Measurements from ENCODE around the gene PWP2.
"Not testable (repeated sequence)": the region's sequence is repeated elsewhere in the genome, so short reads cannot be mapped to it uniquely, and the experiment has no call there.

PWP2 gene

GRCh38 chr21:44083631-44084291 is 23.4 kb upstream of the PWP2 start:
- no peak for DNase-seq

- DNase-seq, result no peak
These were observed 22.5 kb upstream of the PWP2 start for GRCh38 chr21:44084496-44085241.

- DNase-seq, result no peak
These were observed 21.5 kb upstream of the PWP2 start for GRCh38 chr21:44085491-44086321.

DNA sequence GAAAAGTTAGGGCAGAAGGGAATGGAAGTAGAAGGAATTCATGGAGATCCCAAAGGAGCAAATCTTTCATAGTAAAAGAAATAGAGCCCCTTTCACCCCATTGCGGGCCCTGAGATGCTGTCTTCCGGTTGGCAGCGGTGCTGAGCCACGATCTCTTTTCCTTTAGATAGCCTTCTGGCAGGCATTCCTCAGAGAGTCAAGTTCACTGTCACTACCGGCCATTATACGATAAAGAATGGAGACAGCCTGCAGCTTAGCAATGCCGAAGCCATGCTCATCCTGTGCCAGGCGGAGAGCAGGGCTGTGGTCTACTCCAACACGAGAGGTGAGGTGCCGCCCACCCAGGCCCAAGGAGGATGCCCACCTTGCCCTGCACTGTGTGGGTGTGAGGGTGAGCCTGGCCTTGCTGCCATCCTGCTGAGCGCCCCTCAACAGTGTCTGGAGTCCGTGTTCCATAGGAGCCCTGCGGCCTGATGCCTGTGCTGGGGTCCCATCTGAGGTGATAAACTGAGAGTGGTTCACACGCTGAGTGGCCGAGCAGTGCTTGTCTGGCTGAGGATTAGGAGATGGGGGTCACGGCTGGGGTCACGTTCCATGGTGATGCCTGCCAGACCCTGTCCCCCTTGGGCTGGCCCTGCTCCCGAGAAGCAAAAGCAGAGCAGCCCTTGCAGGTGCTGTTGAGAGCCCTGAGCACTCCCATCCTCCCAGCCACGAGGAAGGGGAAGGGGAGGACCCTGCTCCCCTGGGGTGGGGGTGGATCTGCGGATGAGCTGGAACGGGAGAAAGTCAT is 20.4 kb upstream of the PWP2 start:
- DNase-seq, result no peak

DNA sequence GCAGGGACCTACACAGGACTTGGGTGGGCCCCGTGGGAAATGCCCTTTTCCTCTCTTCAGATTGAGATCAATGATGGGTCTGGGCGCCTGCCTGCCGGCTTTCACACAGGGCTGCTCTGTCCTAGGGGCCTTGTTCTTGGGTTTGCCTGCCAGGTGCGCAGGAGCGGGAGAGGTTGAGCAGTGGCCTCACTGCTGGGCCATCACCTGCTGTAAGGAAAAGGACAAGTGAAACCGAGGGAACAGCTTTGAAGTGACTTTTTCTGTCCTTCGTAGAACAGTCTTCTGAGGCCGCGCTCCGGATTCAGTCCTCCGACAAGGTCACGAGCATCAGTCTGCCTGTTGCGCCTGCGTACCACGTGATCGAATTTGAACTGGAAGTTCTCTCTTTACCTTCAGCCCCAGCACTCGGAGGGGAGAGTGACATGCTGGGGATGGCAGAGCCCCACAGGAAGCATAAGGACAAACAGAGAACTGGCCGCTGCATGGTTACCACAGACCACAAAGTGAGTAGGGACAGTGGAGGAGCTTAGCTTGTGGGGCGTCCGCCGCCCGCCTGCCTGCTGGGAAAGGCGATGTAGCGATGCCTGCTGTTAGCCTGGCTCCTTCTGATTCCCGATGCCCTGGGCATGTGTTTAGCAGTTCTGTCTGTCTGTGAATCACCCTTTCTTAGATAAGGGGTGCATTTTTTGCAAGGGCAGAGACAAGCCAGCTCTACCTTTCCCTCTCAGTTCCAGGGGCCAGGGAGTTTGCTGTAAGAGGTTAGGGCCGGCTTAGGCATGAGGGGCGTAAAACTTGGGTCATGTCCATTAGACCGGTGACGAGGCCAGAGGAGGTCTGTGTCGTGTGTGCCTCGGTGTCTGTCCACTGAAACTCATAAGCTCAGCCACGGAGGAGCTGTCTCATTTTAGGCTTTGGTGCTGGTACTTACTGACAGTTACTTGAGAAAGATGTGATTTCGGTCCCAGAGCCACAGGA is 19.5 kb upstream of the PWP2 start:
- no peak for DNase-seq

GRCh38 chr21:44088401-44088780 is 18.8 kb upstream of the PWP2 start:
- no peak for DNase-seq

- DNase-seq, result no peak
These were observed 17.9 kb upstream of the PWP2 start for GRCh38 chr21:44089001-44089911.

DNA sequence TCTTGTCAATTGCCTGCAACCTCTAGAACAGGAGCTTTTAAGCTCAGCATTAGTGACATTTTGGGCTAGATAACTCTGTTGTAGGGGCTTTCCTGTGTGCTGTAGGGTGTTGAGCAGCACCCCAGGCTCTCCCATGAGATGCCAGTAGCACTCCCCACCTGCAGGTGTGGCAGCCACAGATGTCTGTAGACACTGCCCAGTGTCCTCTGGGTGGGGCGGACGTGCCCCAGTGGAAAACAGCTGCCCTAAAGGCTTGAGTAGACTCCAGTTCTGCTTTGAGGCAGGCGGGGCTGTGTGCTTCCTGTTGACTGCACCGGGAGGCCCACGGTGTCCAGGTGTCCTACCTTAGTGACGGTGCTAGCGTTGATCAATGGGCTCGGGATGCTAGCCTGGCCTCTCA is 16.9 kb upstream of the PWP2 start:
- DNase-seq, result no peak

DNA sequence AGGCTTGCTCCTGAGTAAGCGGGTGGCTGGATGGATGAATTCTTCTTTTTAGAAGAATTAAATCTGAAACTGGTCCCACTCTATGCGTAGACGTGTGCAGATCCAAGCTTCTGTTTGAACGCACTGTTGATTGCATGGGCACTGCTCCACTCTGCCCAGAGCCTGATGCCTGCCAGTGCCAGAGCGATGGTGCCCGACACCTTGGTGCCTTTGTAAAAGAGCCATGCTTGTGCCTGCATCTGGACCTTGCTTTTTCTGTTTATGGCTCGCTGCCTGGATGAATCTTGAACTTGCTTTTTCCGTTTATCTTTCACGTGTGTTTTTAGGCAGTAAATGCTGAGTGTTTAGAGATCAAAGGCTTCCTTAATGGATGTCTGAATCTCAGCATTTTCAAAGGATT is 15.0 kb upstream of the PWP2 start:
- no peak for DNase-seq

GRCh38 chr21:44093761-44094160 is 13.4 kb upstream of the PWP2 start:
- DNase-seq, result no peak

DNA sequence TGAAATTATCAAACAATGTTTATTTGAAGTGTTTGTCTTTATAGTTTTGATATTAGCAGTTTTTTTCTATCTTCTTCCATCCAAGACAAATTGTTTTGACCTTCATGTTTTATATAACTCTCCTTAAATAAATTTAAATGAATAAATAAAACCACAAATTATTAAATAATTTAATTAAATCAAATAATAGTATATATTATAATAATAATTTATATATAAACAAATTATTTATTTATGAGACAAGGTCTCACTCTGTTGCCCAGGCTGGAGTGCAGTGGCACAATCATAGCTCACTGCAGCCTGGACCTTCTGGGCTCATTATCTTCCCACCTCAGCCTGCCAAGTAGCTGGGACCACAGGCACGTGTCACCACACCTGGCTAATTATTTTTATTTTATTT is 12.4 kb upstream of the PWP2 start:
- DNase-seq, result no peak

- not testable (repeated sequence) for DNase-seq
These were observed 8.7 kb upstream of the PWP2 start for GRCh38 chr21:44098507-44098906.

- DNase-seq, result not testable (repeated sequence)
These were observed 8.2 kb upstream of the PWP2 start for GRCh38 chr21:44098964-44099363.

DNA sequence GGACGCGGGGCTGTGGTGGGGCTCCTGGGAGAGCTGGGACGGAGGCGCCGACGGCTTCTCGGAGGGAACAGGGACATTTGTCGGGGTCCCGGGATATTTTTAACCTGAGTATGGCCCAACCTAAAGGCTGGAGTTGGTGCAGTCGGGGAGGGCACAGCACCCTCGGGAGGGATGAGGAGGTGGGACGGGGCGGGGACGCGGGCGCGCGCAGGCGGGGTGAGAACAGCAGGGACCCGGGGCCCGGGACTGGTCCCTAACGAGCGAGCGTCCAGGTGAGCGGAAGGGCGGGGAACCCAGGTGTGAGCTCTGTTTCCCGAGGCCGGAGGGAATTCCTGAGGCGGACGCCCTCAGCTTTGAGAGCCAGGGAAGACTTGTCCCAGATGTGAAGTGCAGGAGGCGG is 390 bp downstream of the PWP2 start:
- DNase-seq, result not testable (repeated sequence)

GRCh38 chr21:44113702-44114371 is 6.6 kb downstream of the PWP2 start:
- DNase-seq, result not testable (repeated sequence)

DNA sequence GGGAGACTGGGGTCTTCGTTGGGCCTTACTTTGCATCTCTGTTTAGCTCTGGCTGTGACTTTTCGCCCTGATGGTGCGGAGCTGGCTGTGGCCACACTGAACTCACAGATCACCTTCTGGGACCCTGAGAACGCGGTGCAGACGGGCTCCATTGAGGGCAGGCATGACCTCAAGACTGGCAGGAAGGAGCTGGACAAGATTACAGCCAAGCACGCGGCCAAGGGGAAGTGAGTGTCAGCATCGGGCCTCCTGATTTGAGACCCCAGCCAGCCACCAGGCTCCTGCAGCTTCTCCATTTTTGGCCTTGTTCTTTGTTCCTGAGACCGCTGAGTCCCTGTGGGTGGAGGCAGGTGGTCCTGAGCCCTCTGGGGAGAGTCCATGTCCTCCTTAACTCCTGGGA is 14.9 kb downstream of the PWP2 start:
- not testable (repeated sequence) for DNase-seq

- DNase-seq, result not testable (repeated sequence)
These were observed 20.6 kb downstream of the PWP2 start for GRCh38 chr21:44127827-44128226.

DNA sequence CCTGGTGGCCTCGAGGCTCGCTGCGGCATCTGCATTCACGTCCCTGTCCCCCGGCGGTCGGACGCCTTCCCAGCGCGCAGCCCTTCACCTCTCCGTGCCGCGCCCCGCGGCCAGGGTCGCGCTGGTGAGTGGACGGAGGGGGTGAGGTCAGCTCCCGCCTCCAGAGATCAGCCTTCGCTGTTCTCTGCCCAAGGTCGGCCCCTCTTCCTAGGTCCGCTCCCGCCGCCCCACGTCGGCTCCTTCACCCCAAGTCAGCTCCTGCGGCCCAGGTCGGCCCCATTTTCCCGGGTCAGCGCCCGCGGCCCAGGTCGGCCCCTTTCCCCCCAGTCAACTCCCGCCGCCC is 26.5 kb downstream of the PWP2 start:
- DNase-seq, result not testable (repeated sequence)

DNA sequence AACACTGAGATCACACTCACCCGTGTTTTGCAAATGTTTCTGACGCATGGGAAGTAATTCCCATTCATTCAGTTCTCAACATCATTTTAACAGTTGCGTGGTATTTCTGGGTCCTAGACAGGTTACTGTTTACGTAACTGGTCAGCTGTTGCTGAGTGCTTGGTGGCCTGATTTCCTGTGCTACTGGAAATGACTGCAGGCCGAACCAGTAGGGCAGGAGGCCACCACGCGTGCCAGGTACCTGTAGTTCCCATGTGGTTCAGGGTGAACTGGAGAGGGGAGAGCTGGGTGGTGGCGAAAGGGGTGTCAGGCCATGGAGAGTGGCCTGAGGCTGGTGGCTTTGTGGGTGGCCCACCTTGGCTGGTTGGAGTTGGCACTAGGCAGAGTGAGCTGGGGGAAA is 27.5 kb downstream of the PWP2 start:
- DNase-seq, result not testable (repeated sequence)

DNA sequence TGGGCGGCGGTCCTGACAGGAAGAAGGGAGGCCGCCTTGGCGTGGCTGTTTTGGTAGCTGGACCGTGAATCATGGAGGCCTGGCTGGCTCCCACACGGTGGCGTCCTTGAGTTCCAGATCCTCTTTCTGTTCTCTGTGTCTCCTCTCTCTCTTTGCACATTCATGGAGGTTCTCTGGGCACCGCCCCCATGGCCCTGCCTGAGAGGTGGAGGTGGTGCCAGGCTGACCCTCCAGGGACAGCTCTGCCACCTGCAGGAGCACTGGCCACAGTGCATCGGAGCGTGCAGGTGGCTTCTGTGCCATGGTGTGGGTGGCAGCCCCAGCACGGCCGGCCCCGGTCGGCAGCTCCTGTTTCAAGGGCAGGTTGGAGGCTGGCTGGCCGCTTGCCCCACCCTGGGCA is 30.8 kb downstream of the PWP2 start:
- DNase-seq, result not testable (repeated sequence)

Data from AML-193 (cell line).